GM12872 (cell line): ENCODE data around the gene ELFN1.

Experiments
- TF ChIP-seq, protein P1 (sequence below): IDR thresholded peaks from 3 replicates; pipeline ENCODE4 v1.5.1; 2011; ENCODE audit warnings: low read depth, mild to moderate bottlenecking, low read length, moderate library complexity; ENCODE audit not compliant: insufficient read depth

The ELFN1 gene

DNA sequence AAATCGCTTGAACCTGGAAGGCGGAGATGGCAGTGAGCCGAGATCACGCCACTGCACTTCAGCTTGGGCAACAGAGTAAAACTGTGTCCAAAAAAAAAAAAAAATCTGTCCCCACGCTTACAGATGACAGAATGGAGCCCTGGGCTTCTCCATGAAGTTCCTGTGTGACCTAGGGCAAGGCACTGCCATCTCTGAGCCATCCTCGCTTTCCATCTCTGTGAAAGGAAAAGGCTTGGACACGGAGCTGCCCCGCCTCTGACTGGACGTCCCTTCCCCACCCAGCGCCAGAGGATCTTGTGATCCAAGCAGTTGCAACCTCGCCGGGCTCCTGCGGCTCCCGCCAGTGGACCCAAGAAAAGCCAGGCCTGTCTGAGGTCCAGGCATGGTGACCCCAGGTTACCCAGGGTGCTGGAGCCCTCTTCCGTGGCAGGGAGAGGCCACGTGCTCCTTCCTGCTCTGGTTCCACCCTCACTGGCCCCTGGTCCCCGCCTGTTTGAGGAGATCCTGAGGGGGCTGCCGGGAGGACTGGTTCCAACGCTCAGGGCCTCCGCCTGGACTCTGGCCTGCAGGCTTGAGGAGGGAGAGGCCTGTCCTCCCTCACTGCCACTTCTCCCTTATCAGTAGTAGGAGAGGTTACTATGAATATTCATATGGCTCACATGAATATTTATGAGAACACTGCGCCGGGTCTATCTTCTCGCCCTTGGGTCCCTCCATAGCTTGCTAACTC, 25.6 kb upstream of the ELFN1 start:
- TF ChIP-seq, protein P1, sequence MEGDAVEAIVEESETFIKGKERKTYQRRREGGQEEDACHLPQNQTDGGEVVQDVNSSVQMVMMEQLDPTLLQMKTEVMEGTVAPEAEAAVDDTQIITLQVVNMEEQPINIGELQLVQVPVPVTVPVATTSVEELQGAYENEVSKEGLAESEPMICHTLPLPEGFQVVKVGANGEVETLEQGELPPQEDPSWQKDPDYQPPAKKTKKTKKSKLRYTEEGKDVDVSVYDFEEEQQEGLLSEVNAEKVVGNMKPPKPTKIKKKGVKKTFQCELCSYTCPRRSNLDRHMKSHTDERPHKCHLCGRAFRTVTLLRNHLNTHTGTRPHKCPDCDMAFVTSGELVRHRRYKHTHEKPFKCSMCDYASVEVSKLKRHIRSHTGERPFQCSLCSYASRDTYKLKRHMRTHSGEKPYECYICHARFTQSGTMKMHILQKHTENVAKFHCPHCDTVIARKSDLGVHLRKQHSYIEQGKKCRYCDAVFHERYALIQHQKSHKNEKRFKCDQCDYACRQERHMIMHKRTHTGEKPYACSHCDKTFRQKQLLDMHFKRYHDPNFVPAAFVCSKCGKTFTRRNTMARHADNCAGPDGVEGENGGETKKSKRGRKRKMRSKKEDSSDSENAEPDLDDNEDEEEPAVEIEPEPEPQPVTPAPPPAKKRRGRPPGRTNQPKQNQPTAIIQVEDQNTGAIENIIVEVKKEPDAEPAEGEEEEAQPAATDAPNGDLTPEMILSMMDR = no peak

DNA sequence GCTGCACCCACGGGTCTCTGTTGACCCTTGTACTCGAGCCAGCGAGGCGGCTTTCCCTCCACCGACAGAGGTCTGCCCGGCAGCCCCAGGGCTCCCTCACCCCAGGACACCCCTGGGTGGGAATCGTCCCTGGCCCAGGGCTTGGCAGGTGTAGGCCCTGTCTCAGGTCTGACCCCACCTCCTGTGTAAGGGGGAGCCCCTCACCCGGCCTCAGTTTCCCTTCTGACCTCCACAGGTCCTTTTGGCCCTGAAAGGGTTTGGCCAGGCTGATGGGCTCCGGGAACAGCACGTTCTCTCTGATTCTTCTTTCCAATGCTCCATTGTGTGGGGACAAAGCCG, 25.0 kb upstream of the ELFN1 start:
- TF ChIP-seq, protein P1 = no peak

- TF ChIP-seq, protein P1 = no peak
Observed at GRCh38 chr7:1645476-1645875, 24.6 kb upstream of the ELFN1 start.

- TF ChIP-seq, protein P1 = no peak
Observed at GRCh38 chr7:1646391-1646790, 23.7 kb upstream of the ELFN1 start.

GRCh38 chr7:1646957-1647891, 22.9 kb upstream of the ELFN1 start:
- TF ChIP-seq, protein P1 = no peak

DNA sequence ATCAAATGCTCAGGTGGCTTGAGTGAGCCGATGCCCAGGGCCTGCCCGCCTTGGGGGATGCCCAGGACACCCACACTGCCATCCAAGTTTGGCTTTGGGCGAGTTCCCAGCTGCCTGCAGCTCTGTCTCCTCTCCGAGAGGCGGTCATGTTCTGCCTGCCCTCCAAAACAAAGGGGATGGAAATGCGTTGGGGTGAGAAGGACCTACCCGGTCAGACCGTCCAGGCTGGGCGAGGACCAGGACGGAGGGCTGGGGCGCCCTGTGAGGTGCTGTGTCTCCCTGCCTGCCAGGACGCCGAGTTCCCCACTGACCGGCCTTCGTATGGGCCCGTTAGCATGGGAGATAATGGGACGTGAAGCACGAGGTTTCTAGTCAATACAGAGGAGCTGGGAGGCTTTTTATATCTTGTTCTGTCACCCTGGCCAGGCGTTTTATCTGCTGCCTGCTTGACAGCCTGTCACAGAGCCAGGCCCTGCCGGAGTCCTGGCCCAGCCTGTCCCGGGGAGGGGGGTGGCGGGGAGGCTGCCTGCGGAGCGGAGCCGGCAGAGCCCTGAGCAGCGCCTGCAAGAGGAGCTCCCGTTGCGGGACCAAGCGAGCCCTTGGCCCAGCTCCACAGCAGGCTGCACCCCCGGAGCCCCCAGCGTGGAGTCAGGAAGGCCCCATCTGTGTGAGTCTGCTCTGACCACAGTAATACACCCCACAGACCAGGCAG, 22.0 kb upstream of the ELFN1 start:
- TF ChIP-seq, protein P1 = no peak

GRCh38 chr7:1649751-1650326, 20.2 kb upstream of the ELFN1 start:
- TF ChIP-seq, protein P1 = no peak
